Spleen (tissue), 11 donors: Measurements from ENCODE around the gene SH2D3C. TPM values are rescaled to one million over a fixed set of nuclear protein-coding genes. Genes with fewer than 3 reads are reported as not detected.
A peak's percentile ranks its signal among the peaks of the same experiment; 100 is the strongest.

Experiments used
- DNase-seq: peaks from one replicate; pipeline ENCODE4 v3.0.0-alpha.2; 2020
- H3K27ac ChIP-seq, 8 donors: fragments of 200-600 bp; sonication (generic) in 7 of 8; 1 replicate in 4 of 8; 2 replicates in 4 of 8; pipeline versions ENCODE4 v1.5.0 to v1.8.0; 2016 to 2021; ENCODE audit warnings: inconsistent platforms in 4 of 8, mild to moderate bottlenecking in 4 of 8, moderate library complexity in 1 of 8
- H3K27me3 ChIP-seq, 7 donors: fragments of 200-600 bp; sonication (generic) in 6 of 7; replicated peaks in 1 of 7; 1 replicate in 4 of 7; 2 replicates in 3 of 7; pipeline versions ENCODE4 v1.5.0 to v1.8.0; 2016 to 2021; ENCODE audit warnings: inconsistent platforms in 3 of 7, mild to moderate bottlenecking in 1 of 7
- H3K36me3 ChIP-seq, 6 donors: fragments of 200-600 bp; sonication (generic) in 5 of 6; 1 replicate in 4 of 6; 2 replicates in 2 of 6; pipeline versions ENCODE4 v1.5.0 to v1.8.0; 2016 to 2021; ENCODE audit warnings: inconsistent platforms in 2 of 6
- H3K4me1 ChIP-seq, 6 donors: fragments of 200-600 bp; sonication (generic) in 5 of 6; 1 replicate in 3 of 6; 2 replicates in 3 of 6; pipeline versions ENCODE4 v1.5.0 to v1.8.0; 2016 to 2021; ENCODE audit warnings: inconsistent platforms in 3 of 6
- H3K4me3 ChIP-seq, 8 donors: fragments of 200-600 bp; sonication (generic) in 7 of 8; 1 replicate in 4 of 8; 2 replicates in 4 of 8; pipeline versions ENCODE4 v1.5.0 to v1.8.0; 2016 to 2021; ENCODE audit warnings: inconsistent platforms in 4 of 8, mild to moderate bottlenecking in 4 of 8, moderate library complexity in 2 of 8
- H3K9me3 ChIP-seq, 8 donors: fragments of 200-600 bp; sonication (generic) in 7 of 8; 1 replicate in 4 of 8; 2 replicates in 4 of 8; pipeline versions ENCODE4 v1.5.0 to v1.8.0; 2016 to 2021; ENCODE audit warnings: inconsistent platforms in 4 of 8
- POLR2A ChIP-seq, 3 donors: fragments of 450-650 bp; IDR thresholded peaks; one replicate each; pipeline ENCODE4 v1.5.1; 2017; ENCODE audit warnings: antibody characterized with exemption in 3 of 3, mild to moderate bottlenecking in 1 of 3
- POLR2AphosphoS5 ChIP-seq, 3 donors: sonication (generic); formaldehyde crosslinking; IDR thresholded peaks; one replicate each; pipeline ENCODE4 v1.5.1; 2017; ENCODE audit warnings: antibody characterized with exemption in 3 of 3
- WGBS, 5 donors: extraction: QIAGEN DNeasy Blood & Tissue Kit in 3 of 5; methylation state at CpG; one replicate each; pipeline versions ENCODE4 v1.1.5 to v1.1.7; 2013 to 2018; 5-methylcytosine and 5-hydroxymethylcytosine counted together
- intact Hi-C: fragments of 100-400 bp; cut with DNase I; formaldehyde crosslinking; loops from one replicate; pipeline ENCODE4 v1.15.0; 2023; ENCODE audit warnings: low total_unique reads
- polyA plus RNA-seq, 3 donors: library from polyadenylated mRNA; stranded (reverse); fragments of 200-250 nt; gene quantifications; one replicate each; pipeline ENCODE4 v1.2.1, GENCODE V29; 2013
- total RNA-seq, 7 donors: library from RNA; depleted of rRNA in 3 of 7; stranded (reverse); fragments of >200 nt in 3 of 7; fragmentation: NEBNext Ultra II Directional in 4 of 7; extraction: Animal tissue kit (Norgen Biotek cat#: 25700) in 4 of 7; gene quantifications; one replicate each; pipeline versions ENCODE4 v1.1.0 to v1.2.1, GENCODE V29; 2016 to 2021
- TF ChIP-seq, protein P1 (sequence below), 11 experiments: fragments of 200-600 bp in 7 of 11; fragments of 450-650 bp in 4 of 11; sonication (generic) in 4 of 11; IDR thresholded peaks in 8 of 11; conservative IDR thresholded peaks in 3 of 11; 1 replicate in 7 of 11; 2 replicates in 4 of 11; pipeline versions ENCODE4 v1.4.0 to v1.8.0; 2016 to 2021; ENCODE audit warnings: antibody characterized with exemption in 11 of 11, inconsistent platforms in 4 of 11, mild to moderate bottlenecking in 1 of 11
- donor health status: healthy with polysubstance abuse.
- donor health status: DM: no; HTN: no; CAD: no; lungs with moderate emphysema.
- donor health status: DM: no; HTN: no; CAD: no.
- donor health status: Bipolar disorder and iron deficiency.
- donor health status: healthy.
- donor health status: DM: no; HTN: no; CAD: no.
- donor health status: DM: yes; HTN: yes; CAD: no.

SH2D3C gene
- total and polyA plus RNA-seq, 10 donors, result 27.0 to 85.4 (median 50.9) TPM

- WGBS, 5 donors, result 74 to 85% (median 81%) methylated on average over 8 of the region's 8 CpGs
- intact Hi-C loops, result no loop called here
- TF ChIP-seq POLR2A (IDR thresholded peaks at IDR 0.05) (no peak), POLR2AphosphoS5 (IDR thresholded peaks at IDR 0.05) (no peak)
- TF ChIP-seq, protein P1, sequence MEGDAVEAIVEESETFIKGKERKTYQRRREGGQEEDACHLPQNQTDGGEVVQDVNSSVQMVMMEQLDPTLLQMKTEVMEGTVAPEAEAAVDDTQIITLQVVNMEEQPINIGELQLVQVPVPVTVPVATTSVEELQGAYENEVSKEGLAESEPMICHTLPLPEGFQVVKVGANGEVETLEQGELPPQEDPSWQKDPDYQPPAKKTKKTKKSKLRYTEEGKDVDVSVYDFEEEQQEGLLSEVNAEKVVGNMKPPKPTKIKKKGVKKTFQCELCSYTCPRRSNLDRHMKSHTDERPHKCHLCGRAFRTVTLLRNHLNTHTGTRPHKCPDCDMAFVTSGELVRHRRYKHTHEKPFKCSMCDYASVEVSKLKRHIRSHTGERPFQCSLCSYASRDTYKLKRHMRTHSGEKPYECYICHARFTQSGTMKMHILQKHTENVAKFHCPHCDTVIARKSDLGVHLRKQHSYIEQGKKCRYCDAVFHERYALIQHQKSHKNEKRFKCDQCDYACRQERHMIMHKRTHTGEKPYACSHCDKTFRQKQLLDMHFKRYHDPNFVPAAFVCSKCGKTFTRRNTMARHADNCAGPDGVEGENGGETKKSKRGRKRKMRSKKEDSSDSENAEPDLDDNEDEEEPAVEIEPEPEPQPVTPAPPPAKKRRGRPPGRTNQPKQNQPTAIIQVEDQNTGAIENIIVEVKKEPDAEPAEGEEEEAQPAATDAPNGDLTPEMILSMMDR (IDR thresholded peaks at IDR 0.05 in 8 of 11, conservative IDR thresholded peaks at IDR 0.05 in 3 of 11), result no peak
- peaks cover 4 to 94% (median 37%) of the 10 kb centered on the region in 6 donors for H3K4me1 ChIP-seq
- no peak for DNase-seq
- no peaks in the 10 kb centered on the region for H3K27me3 ChIP-seq
- H3K4me3 ChIP-seq, result peak overlapping the region in 1 of 8 donors; percentile 56
- H3K36me3 ChIP-seq, result peaks cover 0 to 100% (median 57%) of the 10 kb centered on the region in 6 donors
- H3K27ac ChIP-seq, result peak overlapping the region in 5 of 8 donors; percentile 74 to 82 (median 79)
- no peaks in the 10 kb centered on the region for H3K9me3 ChIP-seq
Measured at GRCh38 chr9:127753148-127753547, 25.3 kb downstream of the SH2D3C start.

DNA sequence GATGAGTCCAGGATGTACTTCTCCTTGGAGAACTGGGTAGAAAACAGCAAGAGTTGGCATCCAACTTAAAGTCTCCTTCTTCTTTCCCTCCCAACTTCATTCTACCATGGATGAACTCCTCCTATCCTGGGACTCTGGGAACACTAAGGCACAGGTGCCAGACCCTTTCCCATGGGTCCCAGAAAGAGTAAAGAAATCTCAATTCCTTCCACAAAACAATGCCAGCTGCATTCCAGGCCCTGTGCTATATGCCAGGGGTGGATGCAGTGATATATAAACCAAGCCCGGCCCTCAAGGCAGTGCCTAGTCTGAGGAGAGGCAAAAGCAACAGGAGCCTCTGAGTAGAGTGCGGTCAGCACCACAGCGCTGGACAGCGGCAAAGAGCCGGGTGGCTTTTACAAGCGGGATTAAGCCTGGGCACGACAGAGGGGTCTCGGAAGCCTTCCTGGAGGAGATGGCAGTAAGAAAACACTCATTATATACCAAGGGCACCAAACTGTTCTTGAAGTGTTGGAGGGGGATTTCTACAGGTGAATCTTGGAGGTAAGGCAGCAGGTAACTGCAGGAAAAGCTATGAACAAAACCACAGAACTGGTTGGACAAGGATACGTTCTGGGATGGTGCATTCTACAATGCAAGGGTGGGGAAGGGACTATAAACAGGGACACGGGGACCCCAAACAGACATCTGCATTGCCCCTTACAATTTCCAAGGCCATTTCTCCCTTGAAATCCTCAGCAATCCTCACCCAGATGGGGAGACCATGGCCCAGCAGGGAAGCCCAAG is 27.0 kb downstream of the SH2D3C start:
- H3K4me1 ChIP-seq, result peaks cover 4 to 89% (median 30%) of the 10 kb centered on the region in 6 donors
- TF ChIP-seq, protein P1 (IDR thresholded peaks at IDR 0.05 in 8 of 11, conservative IDR thresholded peaks at IDR 0.05 in 3 of 11), result no peak
- TF ChIP-seq POLR2A (IDR thresholded peaks at IDR 0.05) (no peak), POLR2AphosphoS5 (IDR thresholded peaks at IDR 0.05) (no peak)
- H3K9me3 ChIP-seq, result no peaks in the 10 kb centered on the region
- DNase-seq, result no peak
- WGBS, 5 donors, result 76 to 92% (median 82%) methylated on average over 10 of the region's 10 CpGs
- H3K27me3 ChIP-seq, result no peaks in the 10 kb centered on the region
- intact Hi-C loops, result no loop called here
- H3K27ac ChIP-seq, result peak overlapping the region in 2 of 8 donors; percentile 2 to 82
- H3K4me3 ChIP-seq, result no peak overlapping the region
- H3K36me3 ChIP-seq, result peaks cover 2 to 100% (median 72%) of the 10 kb centered on the region in 6 donors

DNA sequence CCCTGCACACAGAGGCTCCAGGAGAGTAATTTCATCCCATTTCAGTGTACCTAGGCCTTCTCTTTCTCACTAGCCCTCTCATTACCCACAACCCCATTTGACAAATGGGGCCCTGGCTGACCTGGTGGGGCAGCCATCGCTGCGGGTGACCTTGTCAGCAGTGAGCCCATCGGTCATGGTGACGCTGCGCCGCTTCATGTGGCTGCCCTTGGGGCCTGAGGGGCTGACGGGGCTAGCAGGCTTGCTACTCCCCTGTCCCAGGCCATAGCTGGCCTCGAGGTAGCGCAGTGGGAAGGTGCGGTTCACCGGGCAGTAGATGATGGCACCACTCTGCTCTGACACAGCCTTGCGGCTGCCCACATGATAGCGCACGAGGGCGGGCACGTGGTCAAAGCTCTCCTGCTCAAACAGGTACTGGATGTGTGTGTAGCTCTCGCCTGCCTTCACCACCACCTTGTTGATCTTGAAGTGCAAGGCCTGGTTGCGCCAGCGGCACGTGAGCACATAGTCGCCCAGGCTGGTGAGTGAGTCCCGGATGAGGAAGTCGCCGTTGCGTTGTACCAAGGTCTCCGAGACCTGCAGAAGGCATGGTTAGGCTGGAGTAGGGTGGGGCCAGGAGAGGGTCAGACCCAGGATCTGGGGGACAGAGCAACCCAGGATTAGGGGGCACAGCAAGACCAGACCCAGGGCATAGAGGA is 29.2 kb downstream of the SH2D3C start:
- peaks cover 3 to 100% (median 84%) of the 10 kb centered on the region in 6 donors for H3K36me3 ChIP-seq
- H3K27ac ChIP-seq, result peak overlapping the region in 1 of 8 donors; percentile 43
- H3K4me1 ChIP-seq, result peaks cover 0 to 68% (median 20%) of the 10 kb centered on the region in 6 donors
- H3K9me3 ChIP-seq, result no peaks in the 10 kb centered on the region
- no peak overlapping the region for H3K4me3 ChIP-seq
- no peak for TF ChIP-seq POLR2A (IDR thresholded peaks at IDR 0.05)
- TF ChIP-seq, protein P1 (IDR thresholded peaks at IDR 0.05 in 8 of 11, conservative IDR thresholded peaks at IDR 0.05 in 3 of 11), result no peak
- TF ChIP-seq POLR2AphosphoS5 (IDR thresholded peaks at IDR 0.05), result peak in 2 of 3 donors; percentile 44 to 72
- H3K27me3 ChIP-seq, result no peaks in the 10 kb centered on the region
- intact Hi-C loops, result no loop called here
- DNase-seq, result no peak
- WGBS, 5 donors, result 76 to 91% (median 86%) methylated on average over 17 to 26 of the region's 26 CpGs
